AG09309 (cell line): Measurements from ENCODE around the gene NARF.
A peak's percentile ranks its signal among the peaks of the same experiment; 100 is the strongest.

ENCODE experiments used
- DNase-seq: peaks from one replicate; pipeline ENCODE4 v3.0.0-alpha.2; 2010; ENCODE audit warnings: low read depth
- H3K4me3 ChIP-seq: 2 replicates; pipeline ENCODE4 v1.5.1; 2011; ENCODE audit warnings: mild to moderate bottlenecking, low read depth, low read length, moderate library complexity; ENCODE audit not compliant: control insufficient read depth
- TF ChIP-seq, protein P1 (sequence below): IDR thresholded peaks from 2 replicates; pipeline ENCODE4 v1.5.1; 2011; ENCODE audit warnings: mild to moderate bottlenecking, low read depth, low read length, inconsistent platforms; ENCODE audit not compliant: insufficient read depth, control insufficient read depth; ENCODE audit errors: missing control alignments

Gene NARF

GRCh38 chr17:82525712-82526111, 67.2 kb downstream of the NARF start:
- no peak for DNase-seq
- TF ChIP-seq, protein P1, sequence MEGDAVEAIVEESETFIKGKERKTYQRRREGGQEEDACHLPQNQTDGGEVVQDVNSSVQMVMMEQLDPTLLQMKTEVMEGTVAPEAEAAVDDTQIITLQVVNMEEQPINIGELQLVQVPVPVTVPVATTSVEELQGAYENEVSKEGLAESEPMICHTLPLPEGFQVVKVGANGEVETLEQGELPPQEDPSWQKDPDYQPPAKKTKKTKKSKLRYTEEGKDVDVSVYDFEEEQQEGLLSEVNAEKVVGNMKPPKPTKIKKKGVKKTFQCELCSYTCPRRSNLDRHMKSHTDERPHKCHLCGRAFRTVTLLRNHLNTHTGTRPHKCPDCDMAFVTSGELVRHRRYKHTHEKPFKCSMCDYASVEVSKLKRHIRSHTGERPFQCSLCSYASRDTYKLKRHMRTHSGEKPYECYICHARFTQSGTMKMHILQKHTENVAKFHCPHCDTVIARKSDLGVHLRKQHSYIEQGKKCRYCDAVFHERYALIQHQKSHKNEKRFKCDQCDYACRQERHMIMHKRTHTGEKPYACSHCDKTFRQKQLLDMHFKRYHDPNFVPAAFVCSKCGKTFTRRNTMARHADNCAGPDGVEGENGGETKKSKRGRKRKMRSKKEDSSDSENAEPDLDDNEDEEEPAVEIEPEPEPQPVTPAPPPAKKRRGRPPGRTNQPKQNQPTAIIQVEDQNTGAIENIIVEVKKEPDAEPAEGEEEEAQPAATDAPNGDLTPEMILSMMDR = no peak
- no peak overlapping the region for H3K4me3 ChIP-seq

- TF ChIP-seq, protein P1 = no peak
Measured at GRCh38 chr17:82527898-82528297, 69.4 kb downstream of the NARF start.

DNA sequence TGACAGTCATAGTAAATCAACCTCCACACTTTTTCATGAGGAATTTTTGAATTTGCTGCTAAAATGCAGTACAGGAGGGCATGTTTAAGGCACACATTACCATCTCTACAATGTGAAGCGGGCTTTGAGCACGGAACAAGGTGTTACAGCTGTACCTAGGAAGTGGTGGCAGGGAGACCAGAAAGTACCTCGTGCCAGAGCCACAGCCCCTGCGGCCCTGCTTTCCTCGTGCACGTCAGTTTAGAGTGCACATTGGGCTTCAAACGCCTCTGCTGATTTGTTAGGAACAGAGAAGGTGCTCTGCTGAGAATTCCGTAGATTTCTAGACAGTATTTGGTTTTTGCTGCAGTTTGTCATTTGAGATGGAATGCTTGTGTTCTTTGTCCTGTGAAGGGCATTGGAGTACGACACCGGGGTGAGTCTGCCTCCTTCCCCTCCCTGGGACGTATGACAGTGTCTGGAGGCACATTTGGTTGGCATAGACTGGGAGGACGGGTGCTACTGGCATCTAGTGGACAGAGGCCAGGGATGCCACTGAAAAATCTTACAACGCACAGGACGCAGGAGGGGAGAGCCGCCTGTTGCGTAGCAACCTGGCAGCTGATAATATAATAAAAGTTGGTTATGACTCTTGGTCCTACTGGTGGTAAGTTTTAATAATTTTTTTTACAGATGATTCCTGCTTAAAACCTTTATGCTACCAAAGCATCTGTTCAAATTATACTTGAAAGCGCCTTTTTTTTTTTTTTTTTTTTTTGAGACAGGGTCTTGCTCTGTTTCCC, 70.1 kb downstream of the NARF start:
- DNase-seq = no peak
- TF ChIP-seq, protein P1 = peak; percentile 58
- H3K4me3 ChIP-seq = no peak overlapping the region

More at GRCh38 chr17:82527898-82528297, 69.4 kb downstream of the NARF start:
- no peak for DNase-seq
- H3K4me3 ChIP-seq = no peak overlapping the region

GRCh38 chr17:82529914-82530300, 71.4 kb downstream of the NARF start:
- TF ChIP-seq, protein P1 = no peak
- no peak overlapping the region for H3K4me3 ChIP-seq
- no peak for DNase-seq

- DNase-seq = no peak
- TF ChIP-seq, protein P1 = no peak
- no peak overlapping the region for H3K4me3 ChIP-seq
Measured at GRCh38 chr17:82531431-82531881, 72.9 kb downstream of the NARF start.

- H3K4me3 ChIP-seq = no peak overlapping the region
- DNase-seq = no peak
- TF ChIP-seq, protein P1 = no peak
Measured at GRCh38 chr17:82534401-82534812, 75.9 kb downstream of the NARF start.
